ENCODE measurements around the gene EMC9.

GRCh38 chr14:24189460-24189859, 48.1 kb upstream of the EMC9 start:
- TF ChIP-seq, protein P1, sequence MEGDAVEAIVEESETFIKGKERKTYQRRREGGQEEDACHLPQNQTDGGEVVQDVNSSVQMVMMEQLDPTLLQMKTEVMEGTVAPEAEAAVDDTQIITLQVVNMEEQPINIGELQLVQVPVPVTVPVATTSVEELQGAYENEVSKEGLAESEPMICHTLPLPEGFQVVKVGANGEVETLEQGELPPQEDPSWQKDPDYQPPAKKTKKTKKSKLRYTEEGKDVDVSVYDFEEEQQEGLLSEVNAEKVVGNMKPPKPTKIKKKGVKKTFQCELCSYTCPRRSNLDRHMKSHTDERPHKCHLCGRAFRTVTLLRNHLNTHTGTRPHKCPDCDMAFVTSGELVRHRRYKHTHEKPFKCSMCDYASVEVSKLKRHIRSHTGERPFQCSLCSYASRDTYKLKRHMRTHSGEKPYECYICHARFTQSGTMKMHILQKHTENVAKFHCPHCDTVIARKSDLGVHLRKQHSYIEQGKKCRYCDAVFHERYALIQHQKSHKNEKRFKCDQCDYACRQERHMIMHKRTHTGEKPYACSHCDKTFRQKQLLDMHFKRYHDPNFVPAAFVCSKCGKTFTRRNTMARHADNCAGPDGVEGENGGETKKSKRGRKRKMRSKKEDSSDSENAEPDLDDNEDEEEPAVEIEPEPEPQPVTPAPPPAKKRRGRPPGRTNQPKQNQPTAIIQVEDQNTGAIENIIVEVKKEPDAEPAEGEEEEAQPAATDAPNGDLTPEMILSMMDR (IDR thresholded peaks at IDR 0.05; ENCODE audit: poor library complexity): no peak
- TF ChIP-seq EZH2 (IDR thresholded peaks at IDR 0.05; ENCODE audit: borderline replicate concordance) (no peak), EZH2phosphoT487 (IDR thresholded peaks at IDR 0.05; ENCODE audit: low read depth, severe bottlenecking, unreplicated experiment) (no peak)
